ENCODE measurements around the gene SLC7A4.

DNA sequence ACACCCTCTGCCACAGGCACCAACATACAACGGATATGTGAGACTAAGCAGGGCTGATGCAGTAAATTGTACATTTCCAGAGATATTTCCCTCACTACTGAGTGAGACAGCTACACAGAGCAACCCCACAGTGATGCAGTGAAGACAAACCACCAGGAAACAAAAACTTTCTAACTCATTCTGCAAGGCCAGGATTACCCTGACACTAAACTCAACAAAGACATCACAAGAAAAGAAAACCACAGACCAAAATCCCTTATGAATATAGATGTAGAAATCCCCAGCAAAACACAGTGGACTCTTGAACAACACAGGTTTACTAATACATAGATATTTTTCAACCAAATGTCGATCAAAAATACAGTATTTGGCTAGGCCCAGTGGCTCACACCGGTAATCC, 1.5 kb upstream of the SLC7A4 start:
- TF ChIP-seq, protein P1, sequence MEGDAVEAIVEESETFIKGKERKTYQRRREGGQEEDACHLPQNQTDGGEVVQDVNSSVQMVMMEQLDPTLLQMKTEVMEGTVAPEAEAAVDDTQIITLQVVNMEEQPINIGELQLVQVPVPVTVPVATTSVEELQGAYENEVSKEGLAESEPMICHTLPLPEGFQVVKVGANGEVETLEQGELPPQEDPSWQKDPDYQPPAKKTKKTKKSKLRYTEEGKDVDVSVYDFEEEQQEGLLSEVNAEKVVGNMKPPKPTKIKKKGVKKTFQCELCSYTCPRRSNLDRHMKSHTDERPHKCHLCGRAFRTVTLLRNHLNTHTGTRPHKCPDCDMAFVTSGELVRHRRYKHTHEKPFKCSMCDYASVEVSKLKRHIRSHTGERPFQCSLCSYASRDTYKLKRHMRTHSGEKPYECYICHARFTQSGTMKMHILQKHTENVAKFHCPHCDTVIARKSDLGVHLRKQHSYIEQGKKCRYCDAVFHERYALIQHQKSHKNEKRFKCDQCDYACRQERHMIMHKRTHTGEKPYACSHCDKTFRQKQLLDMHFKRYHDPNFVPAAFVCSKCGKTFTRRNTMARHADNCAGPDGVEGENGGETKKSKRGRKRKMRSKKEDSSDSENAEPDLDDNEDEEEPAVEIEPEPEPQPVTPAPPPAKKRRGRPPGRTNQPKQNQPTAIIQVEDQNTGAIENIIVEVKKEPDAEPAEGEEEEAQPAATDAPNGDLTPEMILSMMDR (IDR thresholded peaks at IDR 0.05) = no peak
- no peak for TF ChIP-seq POLR2A (IDR thresholded peaks at IDR 0.05)
- no peak for TF ChIP-seq EP300 (IDR thresholded peaks at IDR 0.05; ENCODE audit: low read depth)
- no peak for TF ChIP-seq POLR2AphosphoS5 (IDR thresholded peaks at IDR 0.05)

Data from transverse colon (tissue), 4 donors.